ENCODE data around the gene USH1C. TPM values are rescaled to one million over a fixed set of nuclear protein-coding genes. Genes with fewer than 3 reads are reported as not detected.

The USH1C gene
- total RNA-seq, 4 donors from 2014 or later: 110 to 1,022 (median 157) TPM

DNA sequence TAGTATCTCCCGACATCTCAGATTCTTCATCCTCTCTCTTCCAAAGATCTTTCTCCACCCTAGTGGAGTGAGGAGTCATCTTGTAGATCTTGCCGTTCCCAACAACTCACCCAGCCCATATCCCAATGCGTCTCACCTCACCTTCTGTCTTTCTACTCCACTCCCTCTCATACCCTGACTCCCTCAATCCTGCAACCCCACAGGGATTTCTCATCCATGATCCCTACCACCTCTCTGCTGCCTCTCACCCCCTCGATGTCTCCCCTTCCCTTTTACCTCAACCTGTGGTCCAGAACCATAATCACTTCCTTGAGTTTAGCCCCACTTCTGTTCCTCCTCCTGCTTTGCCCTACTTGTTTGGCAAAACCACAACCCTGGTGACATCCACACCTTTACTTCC lies 44.5 kb upstream of the USH1C start:
- no peaks in the 10 kb centered on the region for H3K36me3 ChIP-seq
- no peak overlapping the region for H3K27ac ChIP-seq
- DNase-seq: no peak
- H3K4me1 ChIP-seq: no peaks in the 10 kb centered on the region
- TF ChIP-seq, protein P1, sequence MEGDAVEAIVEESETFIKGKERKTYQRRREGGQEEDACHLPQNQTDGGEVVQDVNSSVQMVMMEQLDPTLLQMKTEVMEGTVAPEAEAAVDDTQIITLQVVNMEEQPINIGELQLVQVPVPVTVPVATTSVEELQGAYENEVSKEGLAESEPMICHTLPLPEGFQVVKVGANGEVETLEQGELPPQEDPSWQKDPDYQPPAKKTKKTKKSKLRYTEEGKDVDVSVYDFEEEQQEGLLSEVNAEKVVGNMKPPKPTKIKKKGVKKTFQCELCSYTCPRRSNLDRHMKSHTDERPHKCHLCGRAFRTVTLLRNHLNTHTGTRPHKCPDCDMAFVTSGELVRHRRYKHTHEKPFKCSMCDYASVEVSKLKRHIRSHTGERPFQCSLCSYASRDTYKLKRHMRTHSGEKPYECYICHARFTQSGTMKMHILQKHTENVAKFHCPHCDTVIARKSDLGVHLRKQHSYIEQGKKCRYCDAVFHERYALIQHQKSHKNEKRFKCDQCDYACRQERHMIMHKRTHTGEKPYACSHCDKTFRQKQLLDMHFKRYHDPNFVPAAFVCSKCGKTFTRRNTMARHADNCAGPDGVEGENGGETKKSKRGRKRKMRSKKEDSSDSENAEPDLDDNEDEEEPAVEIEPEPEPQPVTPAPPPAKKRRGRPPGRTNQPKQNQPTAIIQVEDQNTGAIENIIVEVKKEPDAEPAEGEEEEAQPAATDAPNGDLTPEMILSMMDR (IDR thresholded peaks at IDR 0.05): no peak
- TF ChIP-seq POLR2A (IDR thresholded peaks at IDR 0.05) (no peak), EP300 (IDR thresholded peaks at IDR 0.05; ENCODE audit: low read depth) (no peak), POLR2AphosphoS5 (IDR thresholded peaks at IDR 0.05) (no peak)
- intact Hi-C loops (cut with DNase I; ENCODE audit: low total_unique reads) (no loop called here), in situ Hi-C loops (cut with MboI; ENCODE audit: low pct_ligation_motif_present in 1 of 4, low pct_unique_long_range_greater_than_20kb in 1 of 4, low sequenced_read_pairs in 3 of 4) (no loop called here)
- peaks cover 8% of the 10 kb centered on the region for H3K27me3 ChIP-seq
- H3K9me3 ChIP-seq: no peaks in the 10 kb centered on the region
- no peak overlapping the region for H3K4me3 ChIP-seq
- 77 to 84% methylated on average over 4 of the region's 4 CpGs for WGBS, 2 donors (ENCODE audit: low coverage in 1 of 2)

DNA sequence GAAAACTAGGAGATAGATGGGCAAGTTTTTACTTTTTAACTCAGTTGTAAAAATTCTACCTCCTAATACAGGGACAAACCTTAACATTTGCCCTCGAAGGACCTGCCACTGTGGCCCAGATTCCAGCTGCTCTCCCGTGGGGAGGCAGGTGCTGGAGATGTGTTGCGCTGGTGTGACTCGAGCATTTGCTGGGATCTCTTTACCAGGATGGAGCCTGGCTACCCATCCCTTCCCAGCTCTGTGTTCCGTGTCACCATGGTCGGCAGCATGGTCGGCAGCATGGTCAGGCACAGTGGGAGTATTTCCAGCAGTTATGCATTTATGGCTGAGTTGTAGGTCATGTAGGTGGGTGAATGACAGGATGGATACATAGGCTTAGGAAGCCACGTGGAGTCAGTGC lies 44.0 kb upstream of the USH1C start:
- Histone ChIP-seq H3K36me3 (no peaks in the 10 kb centered on the region), H3K4me3 (no peak overlapping the region), H3K27me3 (peaks cover 8% of the 10 kb centered on the region), H3K9me3 (no peaks in the 10 kb centered on the region), H3K27ac (no peak overlapping the region), H3K4me1 (no peaks in the 10 kb centered on the region)
- in situ Hi-C loops (cut with MboI; ENCODE audit: low pct_ligation_motif_present in 1 of 4, low pct_unique_long_range_greater_than_20kb in 1 of 4, low sequenced_read_pairs in 3 of 4) (no loop called here), intact Hi-C loops (cut with DNase I; ENCODE audit: low total_unique reads) (no loop called here)
- 74% methylated on average over 8 of the region's 8 CpGs; no CpG with 5 or more reads in 1 of the 2 donors for WGBS, 2 donors (ENCODE audit: low coverage in 1 of 2)
- TF ChIP-seq, protein P1 (IDR thresholded peaks at IDR 0.05): no peak
- no peak for TF ChIP-seq EP300 (IDR thresholded peaks at IDR 0.05; ENCODE audit: low read depth)
- TF ChIP-seq POLR2A (IDR thresholded peaks at IDR 0.05): no peak
- TF ChIP-seq POLR2AphosphoS5 (IDR thresholded peaks at IDR 0.05): no peak
- DNase-seq: no peak

DNA sequence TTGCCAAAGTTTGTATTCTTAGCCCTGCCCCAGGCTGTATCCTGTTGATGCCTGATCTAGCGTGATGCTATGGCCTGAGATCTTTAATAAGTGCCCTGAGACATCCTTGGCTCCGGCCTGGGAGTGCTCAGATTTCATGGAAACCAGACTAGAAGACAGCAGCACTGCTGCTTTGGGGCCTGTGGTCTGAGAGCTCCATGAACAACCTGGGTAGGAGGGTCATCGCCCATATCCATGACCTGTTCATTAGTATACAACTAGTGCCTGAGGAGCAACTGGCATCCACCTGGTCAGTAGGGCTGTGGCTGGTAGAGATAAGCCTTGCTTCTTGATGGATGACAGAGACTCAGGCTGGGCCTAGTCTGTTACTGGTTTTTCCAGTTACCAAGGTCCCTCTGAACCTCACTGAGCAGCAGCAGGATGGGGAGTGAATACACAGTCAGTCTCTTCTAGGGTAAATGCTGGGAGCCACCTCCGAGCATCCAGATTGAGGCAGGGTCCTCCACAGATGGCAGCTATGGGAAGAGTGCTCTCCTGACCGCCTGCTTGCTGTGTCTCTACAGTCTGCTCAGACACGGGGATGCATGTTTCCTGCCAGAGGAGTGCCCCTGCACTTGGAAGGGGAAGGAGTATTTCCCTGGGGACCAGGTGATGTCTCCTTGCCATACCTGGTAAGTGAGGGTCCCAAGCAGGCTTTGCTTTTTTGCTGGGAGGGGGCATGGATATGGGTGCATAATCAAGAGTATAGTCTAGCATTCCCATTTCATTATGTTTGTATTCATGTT lies 41.9 kb upstream of the USH1C start:
- no peaks in the 10 kb centered on the region for H3K36me3 ChIP-seq
- H3K4me3 ChIP-seq: no peak overlapping the region
- DNase-seq: no peak
- intact Hi-C loops (cut with DNase I; ENCODE audit: low total_unique reads): no loop called here
- no peaks in the 10 kb centered on the region for H3K9me3 ChIP-seq
- no peaks in the 10 kb centered on the region for H3K4me1 ChIP-seq
- TF ChIP-seq POLR2A (IDR thresholded peaks at IDR 0.05) (no peak), EP300 (IDR thresholded peaks at IDR 0.05; ENCODE audit: low read depth) (no peak), POLR2AphosphoS5 (IDR thresholded peaks at IDR 0.05) (no peak)
- TF ChIP-seq, protein P1 (IDR thresholded peaks at IDR 0.05): no peak
- in situ Hi-C loops (cut with MboI; ENCODE audit: low pct_ligation_motif_present in 1 of 4, low pct_unique_long_range_greater_than_20kb in 1 of 4, low sequenced_read_pairs in 3 of 4): no loop called here
- no peak overlapping the region for H3K27ac ChIP-seq
- H3K27me3 ChIP-seq: peaks cover 8% of the 10 kb centered on the region
- 78% methylated on average over 6 of the region's 6 CpGs; no CpG with 5 or more reads in 1 of the 2 donors for WGBS, 2 donors (ENCODE audit: low coverage in 1 of 2)

DNA sequence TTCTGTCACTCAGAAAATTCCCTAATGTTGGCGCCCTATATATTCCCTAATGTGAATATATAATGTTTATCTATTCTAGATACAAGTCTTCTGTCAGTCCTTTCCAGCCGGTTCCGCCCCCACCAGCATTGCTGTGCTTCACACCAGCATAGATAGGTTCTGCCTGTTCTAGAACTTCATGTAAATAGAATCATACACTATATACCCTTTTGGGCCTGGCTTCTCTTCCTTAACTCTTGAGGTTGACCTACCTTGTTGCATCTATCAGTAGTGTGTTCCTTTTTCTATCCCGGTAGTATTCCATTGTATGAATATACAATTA lies 37.5 kb upstream of the USH1C start:
- no peaks in the 10 kb centered on the region for H3K36me3 ChIP-seq
- H3K27me3 ChIP-seq: peaks cover 8% of the 10 kb centered on the region
- in situ Hi-C loops (cut with MboI; ENCODE audit: low pct_ligation_motif_present in 1 of 4, low pct_unique_long_range_greater_than_20kb in 1 of 4, low sequenced_read_pairs in 3 of 4): no loop called here
- H3K9me3 ChIP-seq: no peaks in the 10 kb centered on the region
- 94% methylated on average over 4 of the region's 4 CpGs for WGBS, 2 donors (ENCODE audit: low coverage in 1 of 2)
- DNase-seq: no peak
- TF ChIP-seq EP300 (IDR thresholded peaks at IDR 0.05; ENCODE audit: low read depth): no peak
- no peak for TF ChIP-seq POLR2A (IDR thresholded peaks at IDR 0.05)
- no peak for TF ChIP-seq POLR2AphosphoS5 (IDR thresholded peaks at IDR 0.05)
- H3K4me1 ChIP-seq: no peaks in the 10 kb centered on the region
- no peak overlapping the region for H3K4me3 ChIP-seq
- H3K27ac ChIP-seq: no peak overlapping the region
- intact Hi-C loops (cut with DNase I; ENCODE audit: low total_unique reads): no loop called here
